B cell (primary cell): ENCODE measurements around the gene HOXC9. TPM values are rescaled to one million over a fixed set of nuclear protein-coding genes. Genes with fewer than 3 reads are reported as not detected.

ENCODE experiments used
- ATAC-seq: fragments of 200-7000 bp; cut with Tn5 transposase; one replicate; pipeline ENCODE4 v1.10.0; 2021; ENCODE audit warnings: low read depth, mild to moderate bottlenecking, moderate number of reproducible peaks, moderate library complexity
- CTCF ChIA-PET: fragments of 350-600 bp; sonication (Branson Sonifier 250); formaldehyde crosslinking; loops from one replicate; lab custom pipeline; 2021; ENCODE audit warnings: antibody characterized with exemption, inconsistent platforms; lab: Charles Lee
- POLR2A ChIA-PET: fragments of 350-600 bp; sonication (Branson Sonifier 250); formaldehyde crosslinking; loops from one replicate; lab custom pipeline; 2021; ENCODE audit warnings: antibody characterized with exemption; lab: Charles Lee
- DNase-seq: peaks from one replicate; pipeline ENCODE4 v3.0.0; 2013
- H2AFZ ChIP-seq: 2 replicates; pipeline ENCODE4 v1.6.1; 2012; ENCODE audit warnings: mild to moderate bottlenecking, low read depth, low read length; ENCODE audit not compliant: insufficient read depth, poor library complexity, severe bottlenecking
- H3K27ac ChIP-seq, 2 donors: 1 replicate in 1 of 2; 2 replicates in 1 of 2; pipeline ENCODE4 v1.5.1; 2012 to 2013; ENCODE audit warnings: low read length in 2 of 2, mild to moderate bottlenecking in 2 of 2, moderate library complexity in 1 of 2
- H3K27me3 ChIP-seq, 4 experiments: fragments of 200-600 bp in 1 of 4; sonication (generic) in 1 of 4; replicated peaks in 1 of 4; 1 replicate in 2 of 4; 2 replicates in 2 of 4; pipeline versions ENCODE4 v1.6.1 to v1.7.0; 2013 to 2016; ENCODE audit warnings: low read length in 3 of 4, mild to moderate bottlenecking in 2 of 4, mixed read lengths in 1 of 4, moderate library complexity in 1 of 4; ENCODE audit not compliant: insufficient read depth in 4 of 4, control insufficient read depth in 3 of 4; ENCODE audit errors: control extremely low read depth in 1 of 4
- H3K36me3 ChIP-seq, 2 experiments: replicated peaks in 1 of 2; 1 replicate in 1 of 2; 2 replicates in 1 of 2; pipeline versions ENCODE4 v1.6.1 to v1.7.1; 2013; ENCODE audit warnings: low read length in 1 of 2; ENCODE audit not compliant: insufficient read depth in 2 of 2, control insufficient read depth in 1 of 2; ENCODE audit errors: control extremely low read depth in 1 of 2, extremely low read depth in 1 of 2
- H3K4me1 ChIP-seq, 2 donors: fragments of 200-600 bp in 1 of 2; sonication (generic) in 1 of 2; 1 replicate in 1 of 2; 2 replicates in 1 of 2; pipeline versions ENCODE4 v1.5.1 to v1.6.1; 2013 to 2017; ENCODE audit warnings: low read length in 2 of 2; ENCODE audit not compliant: control insufficient read depth in 2 of 2, insufficient read depth in 2 of 2
- H3K4me2 ChIP-seq: replicated peaks from 2 replicates; pipeline ENCODE3; 2012; ENCODE audit warnings: mild to moderate bottlenecking, low read depth, low read length; ENCODE audit not compliant: poor library complexity, severe bottlenecking
- H3K4me3 ChIP-seq, 5 experiments: fragments of 200-600 bp in 1 of 5; sonication (generic) in 1 of 5; 1 replicate in 3 of 5; 2 replicates in 2 of 5; pipeline versions ENCODE4 v1.5.1 to v1.7.0; 2011 to 2016; ENCODE audit warnings: low read length in 4 of 5, mild to moderate bottlenecking in 4 of 5, low read depth in 2 of 5, control low read depth in 1 of 5, moderate library complexity in 1 of 5; ENCODE audit not compliant: insufficient read depth in 1 of 5; ENCODE audit errors: control extremely low read depth in 1 of 5, extremely low read depth in 1 of 5
- H3K79me2 ChIP-seq: fragments of 200-600 bp; sonication (generic); one replicate; pipeline ENCODE4 v1.6.0; 2016; ENCODE audit warnings: low read length; ENCODE audit not compliant: control insufficient read depth, insufficient read depth
- H3K9ac ChIP-seq: fragments of 200-600 bp; sonication (generic); 2 replicates; pipeline ENCODE4 v1.6.1; 2017; ENCODE audit warnings: mild to moderate bottlenecking, low read length, moderate library complexity
- H3K9me3 ChIP-seq, 3 donors: one replicate each; pipeline versions ENCODE4 v1.6.1 to v1.7.1; 2013; ENCODE audit warnings: low read length in 2 of 3; ENCODE audit not compliant: control insufficient read depth in 2 of 3, insufficient read depth in 1 of 3; ENCODE audit errors: control extremely low read depth in 1 of 3
- H4K20me1 ChIP-seq: 2 replicates; pipeline ENCODE4 v1.6.0; 2012; ENCODE audit warnings: mild to moderate bottlenecking, low read length; ENCODE audit not compliant: insufficient read depth, control insufficient read depth, poor library complexity, severe bottlenecking
- H3K27ac Mint-ChIP-seq: one replicate; pipeline ENCODE4 v1.8.0; 2021; ENCODE audit warnings: mixed read lengths
- H3K27me3 Mint-ChIP-seq: one replicate; pipeline ENCODE4 v1.8.0; 2021; ENCODE audit warnings: mixed read lengths
- H3K4me1 Mint-ChIP-seq: one replicate; pipeline ENCODE4 v1.8.0; 2021; ENCODE audit warnings: mixed read lengths
- H3K4me3 Mint-ChIP-seq: one replicate; pipeline ENCODE4 v1.8.0; 2021; ENCODE audit warnings: mixed read lengths
- H3K9me3 Mint-ChIP-seq: one replicate; pipeline ENCODE4 v1.8.0; 2022; ENCODE audit warnings: mixed read lengths; ENCODE audit not compliant: insufficient read depth
- CTCF ChIP-seq: fragments of 200-600 bp; IDR thresholded peaks from one replicate; pipeline ENCODE4 v1.8.0; 2022; ENCODE audit warnings: antibody characterized with exemption, mild to moderate bottlenecking
- EZH2 ChIP-seq: IDR thresholded peaks from 2 replicates; pipeline ENCODE4 v1.6.1; 2012; ENCODE audit warnings: borderline replicate concordance, low read depth, mild to moderate bottlenecking, moderate library complexity, low read length; ENCODE audit not compliant: insufficient read depth, poor library complexity, severe bottlenecking
- WGBS: methylation state at CpG from one replicate; pipeline ENCODE4 v1.1.5; 2013; ENCODE audit warnings: missing lambda C conversion rate; ENCODE audit not compliant: insufficient coverage; 5-methylcytosine and 5-hydroxymethylcytosine counted together
- intact Hi-C: fragments of 100-400 bp; cut with micrococcal nuclease; formaldehyde crosslinking; loops from one replicate; pipeline ENCODE4 v1.10.0; 2022
- polyA plus RNA-seq: library from polyadenylated mRNA; depleted of rRNA; stranded (reverse); fragments of >200 nt; gene quantifications from 2 replicates; pipeline ENCODE4 v1.2.3, GENCODE V29; 2012
- total RNA-seq, 2 donors: library from RNA; stranded (reverse); fragments of 120-200 nt in 1 of 2; gene quantifications; 1 replicate in 1 of 2; 2 replicates in 1 of 2; pipeline versions ENCODE4 v1.2.3 to v1.2.4, GENCODE V29; 2013 to 2022

HOXC9 gene
- total and polyA plus RNA-seq, 2 donors (not counting 1 experiment from before 2014, with no cell fraction given), result not detected

- peak overlapping the region in 4 of 5 experiments; percentile 37 to 65 (median 50) for H3K4me3 ChIP-seq
- no peaks in the 10 kb centered on the region for H3K79me2 ChIP-seq
- H3K27me3 ChIP-seq, result peaks cover 0 to 96% (median 82%) of the 10 kb centered on the region in 4 experiments
- Mint-ChIP-seq H3K27me3 (peaks cover 74% of the 10 kb centered on the region), H3K4me1 (peaks cover 32% of the 10 kb centered on the region), H3K4me3 (peak overlapping the region; percentile 82), H3K9me3 (no peaks in the 10 kb centered on the region), H3K27ac (peak overlapping the region; percentile 0)
- no peak overlapping the region for H3K27ac ChIP-seq
- peaks cover 0 to 44% (median 0%) of the 10 kb centered on the region in 3 donors for H3K9me3 ChIP-seq
- TF ChIP-seq CTCF, result no peak
- no peak for TF ChIP-seq EZH2
- H3K4me2 ChIP-seq, result peak overlapping the region; percentile 92
- H4K20me1 ChIP-seq, result no peaks in the 10 kb centered on the region
- 8% methylated on average over 19 of the region's 22 CpGs for WGBS
- peaks cover 30 to 55% of the 10 kb centered on the region in 2 donors for H3K4me1 ChIP-seq
- H2AFZ ChIP-seq, result peak overlapping the region; percentile 62
- no peaks in the 10 kb centered on the region for H3K36me3 ChIP-seq
- CTCF ChIA-PET, result interaction anchor here (0.9 to 6.7 kb wide), 21 partner anchors 8 to 394 kb away, joined by 3 to 159 read pairs (median 6); partner anchors contain the start of genes HOXC4, HOXC5, HOXC6 and SMUG1
- POLR2A ChIA-PET, result interaction anchor here (0.6 to 1.0 kb wide), 3 partner anchors 25 to 210 kb away, joined by 3 to 4 read pairs (median 3); no protein-coding TSS in a partner anchor
- H3K9ac ChIP-seq, result peak overlapping the region; percentile 59
- intact Hi-C loops, result loop anchor here (1.0 to 10.0 kb wide), 6 partner anchors 46 to 358 kb away; partner anchors contain the start of genes CBX5, GPR84, HNRNPA1 and HOXC4
- DNase-seq (no peak), ATAC-seq (no peak)
Measured at GRCh38 chr12:54006559-54007220, 6.7 kb downstream of the HOXC9 start.
